Measurements from ENCODE around the gene DSTN. TPM values are rescaled to one million over a fixed set of nuclear protein-coding genes. Genes with fewer than 3 reads are reported as not detected.

DSTN gene
- 100 to 1,000 TPM; 111 to 151 (median 117) TPM for total RNA-seq

DNA sequence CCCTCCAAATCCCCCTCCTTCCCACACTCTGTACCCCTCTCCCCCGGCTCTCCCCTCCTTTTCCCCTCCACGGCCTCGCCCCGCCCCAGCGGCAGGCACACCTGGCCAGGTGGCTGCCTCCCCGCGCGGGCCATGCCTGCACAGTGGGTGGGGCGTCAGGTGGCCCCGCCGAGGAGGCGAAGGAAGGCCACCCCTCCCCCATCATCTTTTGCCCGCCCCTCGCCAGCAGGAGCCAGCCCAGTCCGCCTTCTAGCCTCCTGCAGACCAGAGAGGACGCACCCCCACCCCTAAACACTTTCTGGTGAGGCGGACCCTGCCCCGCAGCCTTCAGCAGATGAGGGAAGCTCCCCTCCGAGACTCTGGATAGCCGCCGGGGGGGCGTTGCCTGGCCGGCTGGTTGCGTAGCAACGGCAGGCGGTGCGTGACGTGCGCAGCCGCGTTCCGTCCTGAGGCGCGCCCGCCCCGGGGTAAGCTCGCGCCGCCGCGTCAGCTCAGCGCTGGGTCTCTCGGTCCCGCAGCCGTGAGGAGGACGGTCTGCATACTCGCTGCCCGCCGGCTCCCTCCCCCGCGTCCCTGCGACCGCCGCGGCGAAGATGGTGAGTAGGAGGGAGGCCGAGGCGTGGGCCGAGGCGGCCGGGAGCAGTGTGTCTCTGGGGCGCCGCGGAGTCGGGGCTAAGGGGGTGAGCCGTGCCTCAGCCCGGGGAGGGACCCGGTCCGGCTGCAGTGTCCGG is at the start of gene DSTN:
DSTN (plus strand) TSS at position 460 of the 731 bp plus-strand sequence; CDS start at position 594, 134 bp downstream.
- Histone ChIP-seq H3K9me3 (no peaks in the 10 kb centered on the region), H3K4me3 (peak within 1 kb of the TSS; percentile 70 to 90 (median 76)), H3K27me3 (no peaks in the 10 kb centered on the region), H3K36me3 (no peaks in the 10 kb centered on the region), H3K4me1 (peaks cover 0 to 38% (median 2%) of the 10 kb centered on the region in 4 donors), H3K27ac (peak within 1 kb of the TSS; percentile 81 to 98 (median 93))
- peak; percentile 79 to 96 (median 95) for DNase-seq
- TF ChIP-seq, protein P1, sequence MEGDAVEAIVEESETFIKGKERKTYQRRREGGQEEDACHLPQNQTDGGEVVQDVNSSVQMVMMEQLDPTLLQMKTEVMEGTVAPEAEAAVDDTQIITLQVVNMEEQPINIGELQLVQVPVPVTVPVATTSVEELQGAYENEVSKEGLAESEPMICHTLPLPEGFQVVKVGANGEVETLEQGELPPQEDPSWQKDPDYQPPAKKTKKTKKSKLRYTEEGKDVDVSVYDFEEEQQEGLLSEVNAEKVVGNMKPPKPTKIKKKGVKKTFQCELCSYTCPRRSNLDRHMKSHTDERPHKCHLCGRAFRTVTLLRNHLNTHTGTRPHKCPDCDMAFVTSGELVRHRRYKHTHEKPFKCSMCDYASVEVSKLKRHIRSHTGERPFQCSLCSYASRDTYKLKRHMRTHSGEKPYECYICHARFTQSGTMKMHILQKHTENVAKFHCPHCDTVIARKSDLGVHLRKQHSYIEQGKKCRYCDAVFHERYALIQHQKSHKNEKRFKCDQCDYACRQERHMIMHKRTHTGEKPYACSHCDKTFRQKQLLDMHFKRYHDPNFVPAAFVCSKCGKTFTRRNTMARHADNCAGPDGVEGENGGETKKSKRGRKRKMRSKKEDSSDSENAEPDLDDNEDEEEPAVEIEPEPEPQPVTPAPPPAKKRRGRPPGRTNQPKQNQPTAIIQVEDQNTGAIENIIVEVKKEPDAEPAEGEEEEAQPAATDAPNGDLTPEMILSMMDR (IDR thresholded peaks at IDR 0.05) = no peak
- TF ChIP-seq POLR2A (IDR thresholded peaks at IDR 0.05) = peak; percentile 94

DNA sequence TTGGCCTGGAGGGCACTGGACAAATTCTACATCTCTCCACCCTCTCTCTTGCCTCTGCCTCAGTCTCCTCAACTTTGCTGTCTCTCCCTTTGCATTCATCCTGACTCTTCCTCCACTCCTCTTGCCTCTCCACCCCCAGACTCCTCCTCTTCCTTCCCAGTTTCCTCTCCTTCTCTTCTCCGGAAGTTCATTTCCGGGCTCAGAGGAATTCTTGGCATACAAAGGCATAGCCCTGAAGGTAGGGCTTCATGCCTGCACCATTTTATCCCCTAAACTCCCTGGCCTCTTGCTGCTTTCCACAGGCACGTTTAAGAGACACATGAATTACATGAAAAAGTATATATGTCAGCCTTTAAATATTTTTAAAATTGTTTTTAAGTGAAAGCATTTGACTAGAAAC is 49.3 kb upstream of the DSTN start:
- Histone ChIP-seq H3K9me3 (no peaks in the 10 kb centered on the region), H3K36me3 (no peaks in the 10 kb centered on the region), H3K27ac (no peak overlapping the region), H3K4me3 (no peak overlapping the region), H3K27me3 (no peaks in the 10 kb centered on the region), H3K4me1 (no peaks in the 10 kb centered on the region)
- no peak for TF ChIP-seq POLR2A (IDR thresholded peaks at IDR 0.05)
- TF ChIP-seq, protein P1 (IDR thresholded peaks at IDR 0.05) = no peak
- DNase-seq = no peak

DNA sequence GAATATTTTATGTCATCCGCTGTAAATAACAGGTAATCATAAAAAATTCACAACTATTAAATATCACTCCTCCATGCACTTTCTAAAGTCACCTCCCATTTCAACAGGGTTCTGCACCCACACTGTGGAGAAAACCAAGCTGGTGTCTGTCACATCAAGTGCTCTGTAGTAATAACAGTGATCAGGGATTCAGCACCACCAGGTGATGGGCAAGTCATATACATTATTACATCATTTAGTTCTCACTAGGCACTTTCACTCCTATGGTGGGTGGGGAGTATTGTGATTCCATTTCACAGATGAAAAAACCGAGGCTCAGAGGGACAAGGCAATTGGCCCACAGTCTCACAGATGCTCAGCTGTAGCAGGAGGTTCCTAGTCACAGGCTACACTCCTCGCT is 47.3 kb upstream of the DSTN start:
- H3K9me3 ChIP-seq = no peaks in the 10 kb centered on the region
- H3K4me3 ChIP-seq = no peak overlapping the region
- TF ChIP-seq POLR2A (IDR thresholded peaks at IDR 0.05) = no peak
- TF ChIP-seq, protein P1 (IDR thresholded peaks at IDR 0.05) = no peak
- no peak for DNase-seq
- H3K27me3 ChIP-seq = no peaks in the 10 kb centered on the region
- no peak overlapping the region for H3K27ac ChIP-seq
- no peaks in the 10 kb centered on the region for H3K36me3 ChIP-seq
- no peaks in the 10 kb centered on the region for H3K4me1 ChIP-seq

DNA sequence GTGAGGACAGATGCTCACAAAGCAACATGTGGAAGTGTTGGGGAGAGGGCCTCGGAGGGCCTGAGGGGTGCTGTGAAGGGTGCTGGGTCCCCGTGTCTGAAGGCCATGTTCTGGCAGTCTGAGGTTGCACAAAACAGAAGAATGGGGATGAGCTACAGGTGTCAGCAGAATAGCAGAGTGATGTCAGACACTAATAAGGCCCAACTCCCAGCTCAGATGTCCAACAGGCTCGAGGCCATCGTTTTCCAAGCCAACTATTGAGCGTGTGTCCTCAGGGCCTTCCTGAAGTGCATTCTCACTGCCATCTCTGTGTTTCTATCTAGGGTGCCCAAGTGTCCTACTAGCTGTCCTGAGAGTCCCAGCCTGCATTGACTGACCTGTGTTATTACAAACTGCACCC is 46.5 kb upstream of the DSTN start:
- no peak overlapping the region for H3K27ac ChIP-seq
- no peak overlapping the region for H3K4me3 ChIP-seq
- DNase-seq = no peak
- no peaks in the 10 kb centered on the region for H3K9me3 ChIP-seq
- H3K4me1 ChIP-seq = no peaks in the 10 kb centered on the region
- TF ChIP-seq, protein P1 (IDR thresholded peaks at IDR 0.05) = no peak
- TF ChIP-seq POLR2A (IDR thresholded peaks at IDR 0.05) = no peak
- H3K27me3 ChIP-seq = no peaks in the 10 kb centered on the region
- H3K36me3 ChIP-seq = no peaks in the 10 kb centered on the region

DNA sequence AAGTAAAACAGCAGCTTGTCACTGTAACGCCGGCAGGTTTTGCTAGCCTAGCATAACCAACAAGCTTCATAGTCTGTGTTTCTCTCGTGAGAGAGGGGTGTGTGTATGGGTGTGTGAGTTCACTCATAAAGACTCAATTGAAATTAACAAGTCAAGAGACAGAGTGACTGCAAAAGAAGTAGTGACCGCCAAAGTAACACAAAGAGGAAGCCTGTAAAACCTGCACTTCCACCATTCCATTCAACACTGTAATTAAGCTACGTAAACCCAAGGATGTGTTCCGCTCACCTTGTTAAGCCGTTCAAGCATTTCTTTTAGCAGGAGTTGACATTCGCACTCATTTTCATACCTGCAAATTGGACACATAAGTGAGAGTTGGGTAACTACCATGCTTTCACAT is 45.3 kb upstream of the DSTN start:
- no peaks in the 10 kb centered on the region for H3K36me3 ChIP-seq
- no peak overlapping the region for H3K27ac ChIP-seq
- H3K4me3 ChIP-seq = no peak overlapping the region
- no peak for TF ChIP-seq POLR2A (IDR thresholded peaks at IDR 0.05)
- TF ChIP-seq, protein P1 (IDR thresholded peaks at IDR 0.05) = no peak
- H3K9me3 ChIP-seq = no peaks in the 10 kb centered on the region
- H3K27me3 ChIP-seq = no peaks in the 10 kb centered on the region
- no peaks in the 10 kb centered on the region for H3K4me1 ChIP-seq
- DNase-seq = no peak

All from Peyer's patch (tissue), 4 donors.